Activated CD4-positive, alpha-beta T cell treated with anti-CD3 and anti-CD28 coated beads, Interleukin-2, amount 50 U/mL, for 4 hours (primary cell): Measurements from ENCODE around the gene CIZ1.
"Not testable (repeated sequence)": the region's sequence is repeated elsewhere in the genome, so short reads cannot be mapped to it uniquely, and the experiment has no call there.

ENCODE experiments used
- DNase-seq, 2 experiments: peaks; one replicate each; pipeline ENCODE4 v3.0.0-alpha.2; 2020

The CIZ1 gene

GRCh38 chr9:128190516-128191405 lies 611 bp downstream of the CIZ1 start:
- no peak for DNase-seq

GRCh38 chr9:128190013-128190412 lies 1.4 kb downstream of the CIZ1 start:
- DNase-seq: no peak

- DNase-seq: no peak
These were observed 3.2 kb downstream of the CIZ1 start for GRCh38 chr9:128188209-128188608.

- DNase-seq: no peak
These were observed 4.0 kb downstream of the CIZ1 start for GRCh38 chr9:128187361-128187760.

- DNase-seq: no peak
These were observed 5.1 kb downstream of the CIZ1 start for GRCh38 chr9:128185979-128186965.

DNA sequence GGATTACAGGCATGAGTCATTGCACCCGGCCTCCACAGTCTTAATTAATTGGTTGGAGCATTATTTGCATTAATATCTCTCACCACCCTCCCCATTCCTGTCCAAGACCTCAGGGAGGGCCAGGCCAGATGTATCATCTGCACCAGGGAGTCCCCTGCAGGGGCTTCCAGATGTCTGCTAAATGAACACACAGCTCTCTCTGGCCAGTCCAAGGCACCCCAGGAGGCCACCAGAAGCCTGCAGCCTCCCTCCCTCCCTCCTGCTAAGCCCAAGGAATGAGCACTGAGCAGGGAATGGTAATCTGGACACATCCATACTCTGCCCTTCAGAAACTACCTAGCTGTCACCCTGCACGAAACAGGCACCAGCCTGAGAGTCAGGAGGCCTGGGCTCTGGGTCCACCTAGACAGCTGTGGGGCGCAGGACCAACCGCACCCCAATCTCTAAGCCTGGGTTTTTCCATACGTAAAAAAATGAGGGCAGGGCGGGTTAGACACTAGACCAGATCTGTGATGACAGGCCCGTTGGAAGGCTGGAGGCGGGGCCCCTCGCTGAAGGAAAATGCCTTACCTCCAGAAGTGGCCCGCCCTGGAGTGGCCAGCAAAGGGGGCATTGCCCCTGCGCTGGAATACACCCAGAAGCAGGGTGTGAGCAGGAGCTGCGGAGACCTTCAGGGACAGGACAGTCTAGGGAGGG lies 8.3 kb downstream of the CIZ1 start:
- no peak for DNase-seq

- DNase-seq: not testable (repeated sequence)
These were observed 9.9 kb downstream of the CIZ1 start for GRCh38 chr9:128181480-128181879.

GRCh38 chr9:128180447-128180846 lies 10.9 kb downstream of the CIZ1 start:
- no peak for DNase-seq

GRCh38 chr9:128180001-128180400 lies 11.4 kb downstream of the CIZ1 start:
- DNase-seq: no peak

- DNase-seq: no peak
These were observed 12.5 kb downstream of the CIZ1 start for GRCh38 chr9:128178806-128179431.

DNA sequence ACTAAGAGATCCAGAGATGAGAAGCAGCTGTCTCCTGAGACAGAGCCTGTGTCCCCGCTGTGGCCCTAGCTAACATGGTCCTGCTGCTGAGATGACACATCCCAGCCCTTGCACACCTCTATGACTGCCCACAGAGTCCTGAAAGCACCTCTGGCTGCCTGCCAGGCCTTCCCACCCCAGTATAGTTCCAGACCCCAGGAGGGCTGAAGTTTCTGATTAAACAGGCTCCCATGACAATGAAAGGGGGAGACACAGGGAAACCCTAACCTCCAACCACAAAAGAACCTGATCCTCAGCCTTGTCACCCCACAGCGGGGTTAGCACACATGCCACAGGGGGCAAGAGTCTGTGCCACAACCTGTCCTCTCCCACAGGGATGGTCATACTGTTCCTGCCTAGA lies 15.6 kb downstream of the CIZ1 start:
- no peak for DNase-seq

DNA sequence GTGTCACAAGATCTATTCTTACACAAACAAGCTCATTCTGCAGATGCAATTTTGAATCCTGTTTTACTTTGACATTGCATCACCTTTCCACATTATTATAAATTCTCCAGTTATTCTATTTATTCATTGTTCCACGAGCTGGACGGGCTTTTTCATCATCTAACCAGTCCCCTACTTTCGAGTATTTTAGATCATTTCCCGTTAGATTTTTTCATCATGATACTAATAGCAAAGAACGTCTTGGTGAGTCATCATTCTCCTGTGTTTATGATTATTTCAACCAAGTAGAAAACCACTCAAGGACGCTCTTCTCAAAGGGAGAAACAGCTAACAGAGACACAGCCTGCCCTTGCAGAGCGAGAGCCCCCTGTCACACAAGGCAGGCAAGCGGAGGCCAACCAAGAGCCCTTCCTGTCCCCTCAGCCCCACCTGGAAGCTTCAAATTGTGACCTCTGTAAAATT lies 16.2 kb downstream of the CIZ1 start:
- DNase-seq: no peak

DNA sequence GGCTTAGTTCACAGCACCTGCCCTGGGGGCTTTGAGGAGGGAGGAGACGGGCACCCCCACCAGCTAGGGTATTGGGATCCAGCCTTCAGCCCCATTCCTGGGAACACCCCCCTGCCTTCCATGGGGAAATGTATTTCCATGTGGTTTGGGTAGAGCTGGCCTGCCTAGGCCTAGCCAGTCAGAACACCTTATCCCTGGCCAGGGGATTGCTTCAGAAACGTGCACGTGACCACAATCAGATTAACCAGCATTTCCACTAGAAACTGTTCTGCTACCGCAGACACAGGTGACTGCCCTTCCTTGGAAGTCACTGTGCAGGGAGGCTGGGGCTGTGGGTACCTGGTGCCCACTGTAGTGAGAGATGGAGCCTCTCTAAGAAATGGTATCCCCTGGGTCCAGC lies 17.3 kb downstream of the CIZ1 start:
- DNase-seq: no peak

DNA sequence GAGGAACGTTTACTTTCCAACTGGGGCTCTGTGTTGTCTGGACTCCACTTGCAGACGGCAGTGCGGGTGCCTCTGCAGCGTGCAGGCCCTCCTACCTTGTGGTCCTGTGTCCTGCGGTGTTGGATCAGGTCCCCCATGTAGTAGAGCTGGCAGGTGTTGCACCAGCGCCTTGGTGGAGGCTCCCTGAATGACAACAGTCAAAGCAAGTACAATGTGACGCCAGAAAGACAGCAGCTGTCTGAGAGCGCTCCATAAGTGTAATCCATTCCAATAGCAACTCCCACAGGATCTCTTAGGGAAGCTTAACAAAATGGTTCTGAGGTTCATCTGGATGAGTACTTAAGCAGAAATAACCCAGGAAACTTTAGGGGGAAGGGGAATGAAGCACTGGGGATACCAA lies 21.4 kb downstream of the CIZ1 start:
- no peak for DNase-seq

DNA sequence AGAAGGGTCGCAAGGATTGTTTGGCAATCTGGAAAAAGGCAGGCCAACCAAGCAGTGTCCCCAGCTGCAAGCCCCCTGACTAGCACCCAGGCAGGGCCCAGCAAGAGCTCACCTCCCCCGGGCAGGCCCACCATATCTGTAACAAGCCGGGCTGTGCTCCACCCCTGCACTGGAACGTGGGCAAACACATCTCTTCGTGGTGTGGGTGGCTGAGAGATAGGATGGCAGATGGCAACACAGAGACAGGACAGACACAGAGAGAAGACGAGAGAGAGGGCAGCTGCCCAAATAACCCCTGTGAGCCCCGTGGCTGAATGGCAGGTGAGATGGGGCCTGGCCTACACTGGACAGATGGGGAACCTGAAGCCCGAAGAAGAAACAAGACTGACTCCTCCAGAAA lies 21.9 kb downstream of the CIZ1 start:
- DNase-seq: no peak

GRCh38 chr9:128168731-128169308 lies 22.6 kb downstream of the CIZ1 start:
- DNase-seq: no peak

DNA sequence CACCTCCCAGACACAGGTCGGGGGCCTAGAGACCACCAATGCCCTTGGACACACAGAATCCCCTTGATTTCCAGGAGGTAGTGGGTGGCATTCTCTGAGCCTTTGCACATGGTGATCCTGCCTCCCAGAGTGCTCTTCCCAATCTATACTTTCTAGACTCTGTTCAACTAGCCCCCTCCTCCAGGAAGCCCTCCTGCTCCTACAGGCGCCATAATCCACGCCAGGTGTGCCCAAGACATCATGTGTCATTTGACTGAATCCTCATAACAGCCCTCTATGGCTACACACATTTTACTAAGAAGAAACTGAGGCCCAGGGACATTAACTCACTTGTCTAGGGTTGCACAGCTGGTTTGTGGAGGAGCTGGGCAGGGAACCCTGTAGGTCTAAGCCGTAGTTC lies 24.2 kb downstream of the CIZ1 start:
- DNase-seq: no peak

- no peak for DNase-seq
These were observed 25.2 kb downstream of the CIZ1 start for GRCh38 chr9:128166169-128166568.

GRCh38 chr9:128164307-128164885 lies 27.0 kb downstream of the CIZ1 start:
- no peak for DNase-seq

DNA sequence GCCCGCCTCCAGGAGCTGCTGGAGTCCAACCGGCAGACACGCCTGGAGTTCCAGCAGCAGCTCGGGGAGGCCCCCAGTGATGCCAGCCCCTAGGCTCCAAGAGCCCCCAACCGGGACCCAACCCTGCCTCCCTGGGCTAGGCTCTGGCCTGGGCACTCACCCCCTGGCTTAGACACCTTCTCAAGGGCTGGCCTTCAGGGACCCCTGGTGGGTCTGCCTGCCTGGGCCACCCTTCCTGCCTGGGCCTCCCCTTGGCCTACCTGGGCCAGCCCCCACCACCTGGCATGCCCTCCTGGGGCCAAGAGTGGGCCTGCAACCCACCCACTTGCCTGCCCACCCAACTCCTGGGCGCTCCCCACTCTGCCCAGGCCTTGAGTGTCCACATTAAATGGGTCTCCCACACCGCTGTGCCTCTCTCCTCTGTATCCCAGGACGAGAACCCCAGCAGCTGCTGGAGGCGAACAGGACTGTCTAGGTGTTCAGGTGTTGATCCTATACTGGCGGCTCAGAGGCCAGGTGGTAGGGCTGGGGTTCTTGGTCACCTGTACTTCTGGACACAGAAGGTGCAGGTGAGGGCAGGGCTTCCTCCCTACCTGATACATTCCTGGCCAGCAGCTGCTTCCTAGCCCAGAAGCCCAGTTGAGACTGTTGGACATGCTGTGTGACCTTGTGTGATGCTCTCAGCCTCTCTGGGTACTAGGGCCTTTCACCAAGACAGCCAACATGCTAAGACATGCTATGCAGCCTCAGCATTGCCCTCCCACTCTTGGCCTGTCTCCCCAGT lies 27.7 kb downstream of the CIZ1 start:
- no peak for DNase-seq

DNA sequence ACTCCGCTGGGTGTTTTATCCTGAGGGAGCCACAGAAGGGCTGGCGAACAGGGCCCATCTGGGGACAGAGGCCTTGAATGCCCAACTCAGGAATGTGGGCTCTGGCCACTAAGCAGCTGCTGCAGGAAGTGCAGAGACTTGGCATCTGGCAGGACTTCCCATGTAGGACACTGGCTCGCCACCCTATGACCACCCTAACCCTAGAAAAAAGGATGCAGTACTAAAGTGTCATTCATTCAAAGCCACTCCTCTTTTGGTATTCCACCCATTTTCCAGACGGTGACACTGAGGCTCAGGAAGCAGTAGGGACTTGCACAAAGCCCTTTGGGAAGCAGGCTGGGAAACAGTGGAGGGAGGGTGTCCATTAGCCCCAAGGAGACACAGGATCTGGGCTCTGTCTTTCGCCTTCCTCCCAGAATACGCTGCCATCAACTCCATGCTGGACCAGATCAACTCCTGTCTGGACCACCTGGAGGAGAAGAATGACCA lies 28.3 kb downstream of the CIZ1 start:
- DNase-seq: no peak
